Measurements from ENCODE around the gene PRMT2.

PRMT2 gene

DNA sequence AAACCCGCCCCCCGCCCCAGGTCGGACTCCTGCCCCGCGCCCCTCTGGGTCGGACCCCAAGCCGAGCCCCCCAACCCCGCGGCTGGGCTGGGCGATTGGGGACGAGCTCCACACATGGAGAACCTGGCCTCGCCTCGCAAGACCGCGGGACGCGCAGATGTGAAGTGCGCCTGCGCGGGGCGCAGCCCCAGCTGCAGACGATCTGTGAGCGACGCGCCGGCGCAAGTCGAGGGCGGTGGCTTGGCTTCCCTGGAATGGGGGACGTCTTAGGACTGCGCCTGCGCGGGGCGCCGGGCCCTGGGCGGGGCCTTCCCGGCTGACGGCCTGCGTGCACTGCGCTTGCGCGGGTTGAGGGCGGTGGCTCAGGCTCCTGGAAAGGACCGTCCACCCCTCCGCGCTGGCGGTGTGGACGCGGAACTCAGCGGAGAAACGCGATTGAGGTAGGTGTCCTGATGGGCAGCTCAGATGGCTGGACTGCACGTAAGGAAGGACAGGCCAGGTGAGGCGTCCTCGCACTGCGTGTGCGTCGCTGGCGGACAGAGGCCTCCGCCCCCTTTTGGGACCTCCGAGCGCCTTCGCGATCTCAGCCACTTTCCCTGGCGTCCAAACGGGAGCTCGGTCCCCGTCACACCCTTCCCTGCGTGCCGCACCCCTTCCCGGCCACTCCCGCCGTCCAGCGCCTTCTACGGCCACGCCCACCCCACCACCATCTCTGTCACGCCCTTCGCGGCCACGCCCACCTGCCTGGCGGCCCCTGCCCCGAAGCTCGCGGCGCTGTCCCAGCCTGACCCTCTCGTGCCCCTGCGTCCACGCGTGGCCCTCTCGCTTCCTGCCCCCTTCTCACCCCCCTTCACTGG lies at the start of gene PRMT2:
TSS of gene PRMT2 (plus strand) at position 351 of the 857 bp plus-strand sequence. CDS start 1,278 bp downstream, outside the sequence.
- peak; percentile 95 for DNase-seq

DNA sequence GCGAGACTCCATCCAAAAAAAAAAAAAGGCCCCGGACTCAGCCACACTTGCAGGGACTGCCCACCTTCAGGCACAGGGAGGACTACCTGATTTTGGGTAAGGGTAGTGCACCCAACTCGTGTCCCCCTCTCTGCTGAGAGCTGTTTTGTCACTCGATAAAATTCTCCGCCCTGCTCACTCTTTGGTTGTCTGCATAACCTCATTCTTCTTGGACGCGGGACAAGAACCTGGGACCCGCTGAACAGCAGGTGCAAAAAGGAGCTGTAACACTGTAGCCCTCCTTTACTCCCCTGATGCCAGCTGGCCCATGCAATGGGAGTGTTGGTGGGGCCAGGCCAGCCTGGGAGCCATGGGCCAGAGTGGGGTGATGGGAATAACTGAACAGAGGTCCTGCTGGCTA lies 41.2 kb upstream of the PRMT2 start:
- no peak for DNase-seq

DNA sequence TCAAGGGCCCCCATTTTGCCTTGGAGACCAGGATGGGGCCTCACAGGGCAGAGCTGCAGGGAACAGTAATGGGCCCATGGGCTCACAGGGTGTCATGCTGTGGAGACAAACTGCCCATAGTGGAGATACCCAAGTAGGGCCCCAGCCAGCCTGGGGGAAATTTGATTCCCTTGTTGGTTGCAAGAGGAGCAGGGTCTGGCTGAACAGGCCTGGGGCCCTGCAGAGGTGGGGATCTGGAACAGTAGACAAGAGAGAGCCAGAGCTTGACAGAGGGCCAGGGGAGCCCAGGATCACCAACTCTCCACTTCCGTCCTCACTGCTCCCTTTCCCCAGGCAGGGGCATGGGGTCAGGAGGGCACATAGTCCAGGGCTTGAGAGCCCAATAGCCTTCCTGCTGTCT lies 39.3 kb upstream of the PRMT2 start:
- no peak for DNase-seq

DNA sequence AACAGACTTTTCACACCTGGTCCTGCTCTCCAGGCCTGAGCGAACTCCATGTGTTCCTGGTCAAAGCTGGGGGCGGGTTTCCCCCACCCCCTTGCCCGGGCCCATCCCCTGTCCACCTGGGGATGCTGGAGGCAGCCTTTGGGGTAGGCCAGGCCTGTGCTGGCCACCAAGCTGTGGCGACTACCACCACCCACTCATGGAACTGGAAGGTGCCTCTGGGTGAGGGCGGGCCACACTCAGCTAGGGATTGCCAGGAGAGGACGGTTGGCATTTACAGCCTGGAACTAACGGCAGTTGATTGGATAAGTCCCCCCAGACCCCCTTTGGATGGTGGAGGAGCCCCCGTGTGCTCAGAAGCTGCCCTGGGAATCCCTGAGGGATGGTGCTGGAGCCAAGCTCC lies 38.4 kb upstream of the PRMT2 start:
- no peak for DNase-seq

DNA sequence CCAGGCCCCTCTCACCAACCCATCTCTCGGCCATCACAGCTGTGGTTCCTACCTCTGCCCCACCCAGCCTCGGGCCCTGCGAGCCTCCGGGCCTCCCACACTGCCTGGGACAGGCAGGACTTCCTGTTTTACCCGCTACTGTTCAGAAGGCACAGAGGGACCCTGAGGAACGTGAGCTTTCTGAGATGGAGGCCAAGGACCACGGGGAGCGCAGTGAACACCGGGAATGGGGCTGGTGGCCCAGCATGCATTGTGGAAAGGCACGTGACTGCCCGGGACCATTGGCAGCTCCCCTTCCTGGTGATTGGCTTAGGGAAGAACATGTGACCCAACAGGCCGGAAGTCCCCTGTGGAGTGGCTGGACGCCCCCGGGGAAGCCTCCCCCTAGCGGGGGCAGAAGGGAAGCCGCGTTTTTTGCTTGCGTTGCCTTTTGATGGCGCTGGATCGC lies 37.6 kb upstream of the PRMT2 start:
- DNase-seq = no peak

DNA sequence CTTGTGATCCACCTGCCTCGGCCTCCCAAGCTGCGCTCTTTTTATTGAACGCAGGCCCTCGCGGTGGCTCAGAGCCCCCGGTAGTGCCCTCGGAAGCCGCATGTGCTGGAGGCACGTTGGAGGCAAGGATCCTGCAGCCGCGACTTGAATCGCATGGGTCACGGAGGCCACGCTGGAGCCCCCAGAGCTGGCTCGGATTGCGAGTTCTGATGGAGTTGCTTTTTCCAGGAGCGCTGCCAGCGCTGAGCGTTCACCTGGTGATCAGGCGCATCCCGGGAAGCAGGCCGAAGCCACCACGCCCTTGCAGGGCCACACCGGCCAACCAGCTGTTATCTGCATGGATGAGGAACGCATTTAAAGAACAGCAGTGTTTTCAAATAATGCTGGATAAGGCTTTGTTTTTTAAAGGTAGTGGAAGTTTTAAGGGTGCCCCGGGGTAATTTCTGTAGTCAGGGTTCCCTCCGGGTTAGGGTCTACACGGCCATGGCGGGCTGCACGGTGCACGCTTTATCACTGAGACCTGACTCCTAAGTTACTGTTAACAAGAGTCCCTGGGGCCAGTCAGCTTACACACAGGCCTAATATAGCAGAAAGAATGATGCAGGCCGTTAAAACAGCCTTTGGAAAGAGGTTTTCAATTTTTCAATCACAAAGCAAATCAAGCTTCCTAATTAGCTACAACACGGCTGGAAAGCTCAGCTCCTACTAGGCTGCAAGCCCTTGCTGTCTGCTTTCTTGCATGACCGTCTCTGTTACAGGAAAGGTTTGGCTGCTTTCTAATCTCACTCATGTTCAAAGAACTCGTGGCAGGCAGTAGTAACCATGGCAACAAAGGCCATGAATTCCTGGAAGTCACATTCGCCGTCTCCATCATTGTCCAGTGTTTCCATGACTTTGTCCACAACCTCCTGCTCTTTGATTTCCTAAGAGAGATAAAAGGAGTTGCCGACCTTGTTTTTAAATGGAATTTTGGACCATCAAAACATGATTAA lies 36.6 kb upstream of the PRMT2 start:
- DNase-seq = no peak

DNA sequence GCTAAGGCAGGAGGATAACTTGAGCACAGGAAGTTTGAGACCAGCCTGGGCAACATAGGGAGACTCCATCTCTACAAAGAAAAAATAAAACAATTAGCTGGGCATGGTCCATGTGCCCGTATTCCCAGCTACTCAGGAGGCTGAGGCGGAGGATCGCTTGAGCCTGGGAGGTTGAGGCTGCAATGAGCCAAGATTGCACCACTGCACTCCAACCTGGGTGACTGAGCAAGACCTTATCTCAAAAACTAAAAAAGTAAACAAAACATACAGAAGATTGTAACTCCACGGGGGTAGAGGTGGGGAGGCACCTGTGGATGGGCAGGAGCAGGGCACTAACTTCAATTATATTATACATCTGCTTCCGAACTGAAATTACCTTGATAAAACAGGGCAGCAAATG lies 35.2 kb upstream of the PRMT2 start:
- DNase-seq = no peak

DNA sequence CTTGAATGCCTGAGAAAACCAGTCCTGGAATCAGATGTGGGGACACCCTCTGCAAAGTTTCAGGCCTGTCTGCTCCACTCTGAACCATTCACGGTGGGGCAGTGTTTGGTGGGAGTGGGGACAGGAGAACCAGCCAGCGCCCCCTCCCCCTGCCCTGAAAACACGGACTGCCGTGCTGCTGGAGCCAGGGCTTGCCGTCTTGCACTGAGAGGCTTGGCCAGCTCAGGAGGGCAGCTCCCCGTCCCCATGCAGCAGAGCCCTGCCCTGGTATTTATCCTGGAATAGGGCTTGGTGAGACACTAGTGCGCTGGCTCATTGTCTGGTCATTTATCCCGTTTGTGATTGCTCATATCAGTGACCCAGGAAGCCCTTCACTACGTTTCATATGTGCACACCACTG lies 34.5 kb upstream of the PRMT2 start:
- no peak for DNase-seq

DNA sequence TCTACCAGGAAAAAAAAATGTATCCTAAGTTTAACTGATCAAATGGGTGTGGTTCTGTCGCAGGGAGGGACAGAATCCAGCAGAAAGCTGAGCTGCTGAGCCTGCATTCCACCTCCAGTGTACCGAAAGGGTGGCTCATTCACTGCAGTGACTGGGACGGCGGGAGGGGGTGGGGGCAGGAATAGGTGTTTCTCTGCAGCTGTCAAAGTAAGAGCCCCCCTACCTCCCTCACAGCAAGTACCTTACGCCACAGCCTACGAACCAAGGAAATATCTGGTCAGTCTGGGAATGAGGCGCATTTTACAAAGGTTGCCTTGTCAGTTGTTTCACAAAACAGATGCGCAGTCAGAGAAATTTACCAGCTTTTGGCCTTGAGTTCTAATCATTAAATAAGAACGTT lies 32.2 kb upstream of the PRMT2 start:
- DNase-seq = no peak

DNA sequence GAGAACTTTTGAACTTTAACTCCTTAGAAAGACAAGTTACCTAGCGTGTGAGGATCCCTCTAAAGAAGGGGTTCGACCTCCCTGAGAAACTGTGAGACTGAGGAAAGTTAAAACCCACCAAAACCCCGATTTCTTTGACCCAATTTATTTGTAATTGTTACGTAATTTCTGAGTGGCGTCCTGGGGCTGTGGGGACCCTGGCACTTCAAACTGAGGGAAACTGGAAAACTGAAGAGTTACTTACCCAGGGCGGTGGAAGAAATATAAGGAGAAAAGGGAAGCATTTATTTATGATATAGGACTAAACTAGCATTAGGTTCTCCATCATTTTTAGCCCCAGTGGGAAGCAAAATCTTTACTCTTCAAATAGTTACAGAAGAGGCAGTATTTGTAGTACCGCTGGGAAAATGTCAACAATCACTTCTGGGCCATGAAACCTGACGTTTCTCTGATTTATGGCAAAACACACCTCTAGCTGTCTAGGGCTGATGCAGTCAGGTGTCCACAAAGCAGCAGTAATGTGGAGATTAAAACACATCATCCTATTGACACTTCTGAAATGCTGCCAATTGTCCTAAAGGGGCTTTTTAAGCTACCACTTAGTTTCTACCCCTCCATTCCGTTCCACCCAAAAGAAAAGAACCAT lies 31.0 kb upstream of the PRMT2 start:
- DNase-seq = no peak

DNA sequence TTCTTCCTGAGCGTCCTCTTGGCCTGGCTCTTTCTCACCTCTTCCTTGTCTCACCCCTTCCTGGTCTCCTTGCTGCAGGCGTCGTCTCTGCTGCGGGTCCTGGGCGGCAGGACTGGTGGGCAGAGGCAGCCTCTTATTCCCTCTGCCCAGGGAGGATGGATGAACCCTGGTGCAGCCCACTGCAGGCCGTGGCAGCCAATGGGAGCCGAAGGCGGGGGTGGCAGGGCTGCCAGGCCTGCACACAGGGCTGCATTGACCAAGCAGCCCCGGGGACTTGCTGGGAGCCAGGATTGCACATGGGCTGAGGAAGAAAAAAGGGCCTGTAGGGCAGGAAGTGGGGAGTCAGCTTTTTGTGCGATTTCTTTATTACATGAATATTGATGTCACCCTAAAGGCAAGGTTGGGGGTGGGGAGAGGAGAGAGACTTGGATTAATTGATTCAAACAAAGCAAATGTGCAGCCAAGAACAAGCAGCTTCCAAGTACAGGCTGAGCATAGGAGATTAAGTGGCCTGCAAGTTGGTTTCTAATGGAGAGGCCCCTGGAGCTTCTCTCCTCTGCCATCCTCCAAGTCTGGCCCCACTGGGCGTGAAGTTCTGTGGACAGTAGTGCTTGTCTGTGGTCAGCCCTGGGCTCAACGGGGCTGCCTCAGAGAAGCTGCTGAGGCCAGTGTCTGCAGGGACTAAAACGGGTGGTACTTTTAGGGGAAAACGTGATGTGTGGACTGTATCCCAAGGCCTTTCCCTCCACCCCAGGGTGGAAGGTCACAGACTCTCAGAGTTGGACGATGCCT lies 30.3 kb upstream of the PRMT2 start, which contains the start of gene S100B:
TSS of gene S100B (minus strand) at position 108 of the 792 bp plus-strand sequence. CDS start 2,667 bp downstream, outside the sequence.
- DNase-seq = no peak

DNA sequence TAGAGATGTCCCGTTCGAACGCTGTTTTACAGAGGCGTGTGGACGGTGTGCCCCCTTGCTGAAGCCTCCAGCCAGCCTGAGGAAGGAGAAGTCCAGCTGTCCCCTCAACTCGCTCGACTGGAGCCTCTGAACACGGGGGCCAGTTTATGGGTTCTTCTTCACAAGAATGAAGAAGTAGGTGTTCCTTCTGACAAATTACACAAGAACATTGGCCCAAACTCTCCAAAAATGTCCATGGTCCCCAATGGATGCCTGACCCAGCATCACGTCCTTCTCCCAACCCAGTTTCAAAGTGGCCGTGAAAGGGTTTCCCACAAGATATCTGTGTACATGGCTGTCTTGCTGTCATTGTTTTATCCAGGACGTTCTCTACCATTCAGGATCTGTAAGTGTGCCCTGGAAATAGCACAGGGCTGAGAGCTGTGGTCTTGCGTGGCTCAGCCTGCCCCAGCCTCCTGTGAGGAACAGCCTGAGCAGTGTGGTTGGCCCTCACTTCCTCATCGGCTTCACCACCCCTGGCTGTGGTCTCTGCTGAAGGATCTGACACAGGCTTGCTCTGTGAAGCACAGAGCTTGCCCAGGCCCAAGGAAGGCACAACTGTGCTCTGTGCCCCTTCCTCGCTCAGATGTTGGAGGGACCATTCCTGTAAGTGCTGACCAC lies 29.6 kb upstream of the PRMT2 start:
- no peak for DNase-seq

DNA sequence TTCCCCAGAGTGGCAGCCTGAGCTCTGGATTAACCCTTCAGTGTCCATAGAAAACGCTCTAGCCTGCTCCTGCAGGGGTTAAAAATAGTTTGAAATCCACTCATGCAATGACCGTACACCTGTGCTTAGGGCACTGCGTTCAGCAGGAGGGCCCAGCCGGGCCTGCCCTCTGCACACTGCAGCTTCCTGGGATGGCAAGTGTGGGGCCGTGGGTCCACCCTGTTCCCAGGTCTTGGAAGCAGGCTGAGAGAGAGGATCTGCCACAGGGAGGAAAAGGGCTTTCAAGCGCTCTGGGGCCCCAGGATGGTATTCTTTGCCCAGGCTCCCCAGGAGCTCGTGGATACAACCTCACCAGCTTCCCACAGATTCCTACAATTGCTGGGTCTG lies 29.1 kb upstream of the PRMT2 start:
- no peak for DNase-seq

DNA sequence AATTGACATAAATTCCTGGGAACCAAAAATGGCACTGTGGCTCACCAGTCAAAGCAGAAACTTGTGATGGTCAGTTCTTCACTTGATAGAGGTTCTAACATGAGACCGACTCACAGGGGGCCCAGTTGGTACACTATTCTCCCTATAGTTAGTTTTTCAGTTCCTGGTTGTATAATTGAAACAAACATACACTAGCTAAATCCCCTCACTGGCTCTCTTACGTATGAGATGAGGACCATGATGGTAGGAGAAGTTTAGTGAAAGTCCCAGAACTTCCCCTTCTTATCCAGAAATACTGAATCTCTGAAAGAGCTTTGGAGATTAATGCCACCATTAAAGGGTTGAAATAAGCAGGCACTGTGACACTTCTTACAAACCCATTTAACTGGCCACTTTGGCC lies 27.8 kb upstream of the PRMT2 start:
- DNase-seq = no peak

DNA sequence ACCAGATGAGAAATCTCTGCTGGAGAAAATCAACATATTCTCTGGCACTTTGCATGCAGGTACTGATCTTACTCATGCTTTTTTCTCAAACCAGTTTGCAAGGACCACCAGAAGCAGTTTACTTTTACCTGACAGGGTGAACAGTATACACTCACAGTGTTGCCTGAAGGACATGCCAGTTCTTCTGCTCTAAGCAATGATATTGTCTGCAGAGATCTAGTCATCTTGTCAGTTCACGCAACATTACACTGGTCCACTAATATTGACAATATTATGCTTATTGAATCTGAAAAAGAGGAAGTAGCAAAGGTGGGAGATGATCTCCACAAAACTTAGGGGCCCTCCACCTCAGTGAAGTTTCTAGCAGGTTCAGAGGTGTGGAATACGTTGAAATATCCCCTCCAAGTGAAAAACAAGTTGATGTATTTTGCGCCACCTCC lies 26.8 kb upstream of the PRMT2 start:
- no peak for DNase-seq

DNA sequence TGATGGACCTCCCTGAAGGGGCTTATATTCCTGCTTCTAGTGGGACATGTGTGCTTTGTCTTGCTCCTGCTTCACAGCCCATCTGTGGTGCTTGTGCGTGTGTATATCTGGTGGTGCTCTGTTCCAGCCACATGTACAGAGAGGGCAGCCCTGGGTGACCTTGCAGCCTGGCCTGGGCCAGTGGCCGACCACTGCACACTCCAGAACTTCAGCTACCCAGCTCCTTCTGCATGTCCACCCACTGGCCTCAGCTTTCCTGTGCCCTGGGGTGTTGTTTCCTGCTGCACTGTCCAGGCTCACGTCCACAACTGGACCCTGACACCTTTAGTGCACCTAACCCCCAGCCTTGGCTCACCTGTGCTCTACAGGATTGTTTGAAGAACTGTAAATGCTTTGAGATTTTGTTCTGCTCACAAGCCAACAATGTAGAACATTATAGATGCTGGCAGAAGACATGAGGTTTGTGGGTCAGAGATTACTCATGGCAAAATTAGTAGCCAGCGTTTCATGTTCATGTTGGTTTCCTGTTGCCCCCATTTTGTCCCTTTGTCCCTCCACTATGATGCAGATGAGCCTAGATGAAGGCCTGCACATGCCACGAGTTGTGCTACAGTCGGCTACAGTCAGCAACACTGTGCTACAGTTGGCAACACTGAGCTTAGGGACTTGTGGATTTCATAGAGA lies 25.3 kb upstream of the PRMT2 start:
- no peak for DNase-seq

DNA sequence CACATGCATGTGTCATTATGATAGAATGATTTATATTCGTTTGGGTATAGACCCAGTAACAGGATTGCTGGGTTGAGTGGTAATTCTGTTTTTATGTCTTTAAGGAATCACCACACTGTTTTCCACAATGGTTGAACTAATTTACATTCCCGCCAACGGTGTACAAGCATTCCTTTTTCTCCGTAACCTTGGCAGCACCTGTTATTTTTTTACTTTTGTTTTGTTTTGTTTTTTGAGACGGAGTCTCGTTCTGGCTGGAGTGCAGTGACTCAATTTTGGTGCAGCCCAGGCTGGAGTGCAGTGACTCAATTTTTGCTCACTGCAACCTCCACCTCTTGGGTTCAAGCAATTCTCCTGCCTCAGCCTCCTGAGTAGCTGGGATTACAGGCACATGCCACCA lies 22.1 kb upstream of the PRMT2 start:
- DNase-seq = no peak

DNA sequence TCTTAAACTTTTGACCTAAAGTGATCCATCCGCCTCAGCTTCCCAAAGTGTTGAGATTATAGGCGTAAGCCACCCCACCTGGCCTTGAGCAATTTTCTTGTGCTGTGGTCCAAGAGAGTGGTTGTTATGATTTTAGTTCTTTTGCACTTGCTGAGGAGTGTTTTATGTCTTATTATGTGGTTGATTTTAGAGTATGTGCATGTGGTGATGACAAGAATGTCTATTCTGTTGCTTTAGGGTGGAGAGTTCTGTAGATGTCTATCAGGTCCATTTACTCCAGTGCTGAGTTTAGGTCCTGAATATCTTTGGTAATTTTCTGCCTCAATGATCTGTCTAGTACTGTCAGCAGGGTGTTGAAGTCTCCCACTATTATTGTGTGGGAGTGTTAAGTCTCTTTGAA lies 19.4 kb upstream of the PRMT2 start:
- DNase-seq = no peak

DNA sequence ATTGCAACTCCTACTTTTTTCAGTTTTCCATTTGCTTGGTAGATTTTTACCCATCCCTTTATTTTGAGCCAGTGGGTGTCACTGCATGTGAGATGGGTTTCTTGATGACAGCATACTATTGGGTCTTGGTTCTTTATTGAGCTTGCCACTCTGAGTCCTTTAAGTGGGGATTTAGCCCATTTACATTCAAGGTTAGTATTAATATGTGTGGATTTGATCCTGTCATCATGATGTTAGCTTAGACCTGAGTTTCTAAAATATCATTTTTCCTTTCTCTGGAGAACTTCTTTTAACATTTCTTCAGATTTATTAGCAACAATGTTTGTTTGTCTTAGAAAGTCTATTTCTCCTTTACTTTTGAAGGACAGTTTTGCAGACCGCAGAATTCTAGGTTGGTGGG lies 18.8 kb upstream of the PRMT2 start:
- DNase-seq = no peak

DNA sequence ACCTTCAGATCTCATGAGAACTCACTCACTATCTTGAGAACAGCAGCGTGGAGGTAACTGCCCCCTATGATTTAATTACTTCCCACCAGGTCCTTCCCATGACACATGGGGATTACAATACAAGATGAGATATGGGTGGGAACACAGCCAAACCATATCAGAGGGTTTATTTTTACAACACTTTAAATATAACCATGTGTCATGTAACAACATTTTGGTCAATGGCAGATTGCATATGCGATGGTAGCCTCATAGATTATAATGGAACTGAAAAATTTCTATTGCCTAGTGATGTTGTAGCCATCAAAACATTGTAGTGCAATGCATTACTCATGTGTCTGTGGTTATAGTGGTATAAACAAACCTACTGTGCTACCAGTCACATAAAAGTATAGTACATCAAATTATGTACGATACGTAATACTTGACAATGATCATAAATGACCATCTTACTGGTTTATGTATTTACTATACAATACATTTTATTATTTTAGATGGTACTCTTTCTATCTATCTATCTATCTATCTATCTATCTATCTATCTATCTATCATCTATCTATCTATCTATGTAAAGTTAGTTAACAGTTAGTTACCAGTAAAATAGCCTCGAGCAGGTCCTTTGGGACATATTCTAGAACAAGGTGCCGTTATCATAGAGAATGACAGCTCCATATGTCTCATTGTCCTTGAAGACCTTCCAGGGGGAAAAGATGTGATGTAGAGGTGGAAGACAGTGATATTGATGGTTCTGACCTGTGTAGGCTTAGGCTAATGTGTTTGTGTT lies 18.0 kb upstream of the PRMT2 start:
- no peak for DNase-seq
